GM12801 (cell line): ENCODE data around the gene IL23R.

Experiments used
- TF ChIP-seq, protein P1 (sequence below): IDR thresholded peaks from one replicate; pipeline ENCODE4 v1.5.1; 2011; ENCODE audit warnings: control low read depth; ENCODE audit not compliant: insufficient read length; ENCODE audit errors: extremely low read depth

The IL23R gene

DNA sequence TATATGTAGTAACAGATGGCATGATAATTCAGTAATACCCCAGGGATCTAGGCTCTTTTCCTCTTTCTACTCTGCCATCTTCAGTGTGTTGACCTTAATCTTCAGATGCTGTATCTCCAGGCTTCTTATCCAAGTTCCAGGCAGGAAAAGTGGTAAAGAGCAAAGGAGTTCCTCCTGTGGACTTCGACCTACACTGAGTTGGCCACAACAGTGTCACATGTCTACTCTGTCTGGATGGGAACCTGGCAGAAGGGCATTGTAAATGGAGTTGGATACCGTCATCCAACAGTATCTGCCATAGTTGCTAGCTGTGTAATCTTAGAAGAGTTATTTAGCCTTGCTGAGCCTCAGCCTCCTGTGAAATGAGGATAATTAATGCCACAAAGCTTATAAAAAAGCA, 21.9 kb downstream of the IL23R start:
- TF ChIP-seq, protein P1, sequence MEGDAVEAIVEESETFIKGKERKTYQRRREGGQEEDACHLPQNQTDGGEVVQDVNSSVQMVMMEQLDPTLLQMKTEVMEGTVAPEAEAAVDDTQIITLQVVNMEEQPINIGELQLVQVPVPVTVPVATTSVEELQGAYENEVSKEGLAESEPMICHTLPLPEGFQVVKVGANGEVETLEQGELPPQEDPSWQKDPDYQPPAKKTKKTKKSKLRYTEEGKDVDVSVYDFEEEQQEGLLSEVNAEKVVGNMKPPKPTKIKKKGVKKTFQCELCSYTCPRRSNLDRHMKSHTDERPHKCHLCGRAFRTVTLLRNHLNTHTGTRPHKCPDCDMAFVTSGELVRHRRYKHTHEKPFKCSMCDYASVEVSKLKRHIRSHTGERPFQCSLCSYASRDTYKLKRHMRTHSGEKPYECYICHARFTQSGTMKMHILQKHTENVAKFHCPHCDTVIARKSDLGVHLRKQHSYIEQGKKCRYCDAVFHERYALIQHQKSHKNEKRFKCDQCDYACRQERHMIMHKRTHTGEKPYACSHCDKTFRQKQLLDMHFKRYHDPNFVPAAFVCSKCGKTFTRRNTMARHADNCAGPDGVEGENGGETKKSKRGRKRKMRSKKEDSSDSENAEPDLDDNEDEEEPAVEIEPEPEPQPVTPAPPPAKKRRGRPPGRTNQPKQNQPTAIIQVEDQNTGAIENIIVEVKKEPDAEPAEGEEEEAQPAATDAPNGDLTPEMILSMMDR, result no peak

GRCh38 chr1:67189953-67190352, 23.7 kb downstream of the IL23R start:
- TF ChIP-seq, protein P1, result no peak

GRCh38 chr1:67190410-67190809, 24.2 kb downstream of the IL23R start:
- TF ChIP-seq, protein P1, result no peak

- TF ChIP-seq, protein P1, result no peak
Observed at GRCh38 chr1:67190942-67191341, 24.7 kb downstream of the IL23R start.

GRCh38 chr1:67191668-67192520, 25.6 kb downstream of the IL23R start:
- TF ChIP-seq, protein P1, result no peak

GRCh38 chr1:67192902-67193301, 26.6 kb downstream of the IL23R start:
- TF ChIP-seq, protein P1, result no peak

- TF ChIP-seq, protein P1, result no peak
Observed at GRCh38 chr1:67193704-67194103, 27.4 kb downstream of the IL23R start.
